Skin epidermis (tissue), 12 donors: ENCODE results near the gene KYNU.
"Not testable (repeated sequence)": the region's sequence is repeated elsewhere in the genome, so short reads cannot be mapped to it uniquely, and the experiment has no call there.

Experiments
- H3K27ac ChIP-seq, 21 experiments: fragments of 200-600 bp; sonication (generic) in 11 of 21; one replicate each; pipeline ENCODE4 v1.5.0; 2020; ENCODE audit warnings: mild to moderate bottlenecking in 3 of 21, inconsistent platforms in 2 of 21, moderate library complexity in 2 of 21
- H3K4me3 ChIP-seq, 7 experiments: fragments of 200-600 bp; sonication (generic) in 2 of 7; one replicate each; pipeline ENCODE4 v1.5.0; 2020; ENCODE audit warnings: inconsistent platforms in 2 of 7, mild to moderate bottlenecking in 2 of 7, moderate library complexity in 1 of 7

Gene KYNU

GRCh38 chr2:142901780-142902179, 24.3 kb downstream of the KYNU start:
- H3K4me3 ChIP-seq: no peak overlapping the region
- no peak overlapping the region for H3K27ac ChIP-seq

GRCh38 chr2:142903726-142904125, 26.3 kb downstream of the KYNU start:
- H3K4me3 ChIP-seq: not testable (repeated sequence)
- peak overlapping the region in 5 of 21 experiments; percentile 14 to 51 (median 33) for H3K27ac ChIP-seq

GRCh38 chr2:142907653-142908052, 30.2 kb downstream of the KYNU start:
- peak overlapping the region in 2 of 21 experiments; percentile 45 to 65 for H3K27ac ChIP-seq
- no peak overlapping the region for H3K4me3 ChIP-seq

- H3K4me3 ChIP-seq: no peak overlapping the region
- H3K27ac ChIP-seq: peak overlapping the region in 5 of 21 experiments; percentile 9 to 47 (median 36)
Observed at GRCh38 chr2:142914507-142915313, 37.2 kb downstream of the KYNU start.

- peak overlapping the region in 4 of 21 experiments; percentile 17 to 47 (median 38) for H3K27ac ChIP-seq
- H3K4me3 ChIP-seq: no peak overlapping the region
Observed at GRCh38 chr2:142915502-142915901, 38.0 kb downstream of the KYNU start.

GRCh38 chr2:142918624-142919023, 41.2 kb downstream of the KYNU start:
- Histone ChIP-seq H3K27ac (no peak overlapping the region), H3K4me3 (no peak overlapping the region)

- Histone ChIP-seq H3K27ac (no peak overlapping the region), H3K4me3 (no peak overlapping the region)
Observed at GRCh38 chr2:142920571-142920970, 43.1 kb downstream of the KYNU start.

- H3K27ac ChIP-seq: no peak overlapping the region
Observed at GRCh38 chr2:142926445-142926844, 49.0 kb downstream of the KYNU start.

GRCh38 chr2:142930835-142931398, 53.5 kb downstream of the KYNU start:
- Histone ChIP-seq H3K4me3 (no peak overlapping the region), H3K27ac (no peak overlapping the region)

More at GRCh38 chr2:142926445-142926844, 49.0 kb downstream of the KYNU start:
- H3K4me3 ChIP-seq: no peak overlapping the region

GRCh38 chr2:142933916-142934315, 56.5 kb downstream of the KYNU start:
- H3K27ac ChIP-seq: no peak overlapping the region
- H3K4me3 ChIP-seq: no peak overlapping the region

GRCh38 chr2:142935563-142936089, 58.2 kb downstream of the KYNU start:
- Histone ChIP-seq H3K27ac (no peak overlapping the region), H3K4me3 (no peak overlapping the region)

GRCh38 chr2:142936629-142937028, 59.2 kb downstream of the KYNU start:
- H3K27ac ChIP-seq: no peak overlapping the region
- H3K4me3 ChIP-seq: no peak overlapping the region

GRCh38 chr2:142937347-142937746, 59.9 kb downstream of the KYNU start:
- no peak overlapping the region for H3K4me3 ChIP-seq
- no peak overlapping the region for H3K27ac ChIP-seq

GRCh38 chr2:142938240-142938639, 60.8 kb downstream of the KYNU start:
- no peak overlapping the region for H3K4me3 ChIP-seq
- H3K27ac ChIP-seq: no peak overlapping the region

GRCh38 chr2:142940606-142941223, 63.3 kb downstream of the KYNU start:
- no peak overlapping the region for H3K27ac ChIP-seq

GRCh38 chr2:142942690-142943089, 65.2 kb downstream of the KYNU start:
- no peak overlapping the region for H3K4me3 ChIP-seq
- no peak overlapping the region for H3K27ac ChIP-seq

More at GRCh38 chr2:142940606-142941223, 63.3 kb downstream of the KYNU start:
- H3K4me3 ChIP-seq: no peak overlapping the region

GRCh38 chr2:142944264-142944663, 66.8 kb downstream of the KYNU start:
- no peak overlapping the region for H3K27ac ChIP-seq
- no peak overlapping the region for H3K4me3 ChIP-seq

GRCh38 chr2:142944721-142945120, 67.3 kb downstream of the KYNU start:
- no peak overlapping the region for H3K4me3 ChIP-seq
- no peak overlapping the region for H3K27ac ChIP-seq

GRCh38 chr2:142946941-142947340, 69.5 kb downstream of the KYNU start:
- Histone ChIP-seq H3K4me3 (no peak overlapping the region), H3K27ac (no peak overlapping the region)

- not testable (repeated sequence) for H3K27ac ChIP-seq
Observed at GRCh38 chr2:142948723-142949122, 71.3 kb downstream of the KYNU start.

GRCh38 chr2:142950323-142950722, 72.9 kb downstream of the KYNU start:
- H3K4me3 ChIP-seq, H3K27ac ChIP-seq: not testable (repeated sequence)

More at GRCh38 chr2:142948723-142949122, 71.3 kb downstream of the KYNU start:
- not testable (repeated sequence) for H3K4me3 ChIP-seq
